HT1080 (cell line): ENCODE data around the gene UHRF2. TPM values are rescaled to one million over a fixed set of nuclear protein-coding genes. Genes with fewer than 3 reads are reported as not detected.
"Not testable (repeated sequence)": the region's sequence is repeated elsewhere in the genome, so short reads cannot be mapped to it uniquely, and the experiment has no call there.

Experiments used
- DNase-seq: peaks from one replicate; pipeline ENCODE4 v3.0.0-alpha.2; 2015; ENCODE audit warnings: low read depth
- polyA plus RNA-seq, 2 experiments: library from polyadenylated mRNA; depleted of rRNA; stranded (reverse); fragments of >200 nt; gene quantifications; 2 replicates each; pipeline ENCODE4 v1.2.3, GENCODE V29; 2015
- total RNA-seq: library from RNA; depleted of rRNA; stranded (reverse); fragments of >200 nt; shearing (Covaris generic); gene quantifications from 2 replicates; pipeline ENCODE4 v1.2.3, GENCODE V29; 2014; rRNA removed

UHRF2 gene
- total RNA-seq, result 47.8 and 58.5 TPM in 2 replicates
- 48.6 and 57.5 TPM in 2 replicates for polyA plus RNA-seq (2015; cell fraction: cytosol; rRNA removed)
- polyA plus RNA-seq (2015; cell fraction: nucleus; rRNA removed), result 222 and 223 TPM in 2 replicates

GRCh38 chr9:6412487-6413364, at the start of gene UHRF2:
TSS of gene UHRF2 (plus strand) at chr9:6413199. CDS start at chr9:6413491, 292 bp downstream.
- DNase-seq, result peak; percentile 95

- no peak for DNase-seq
Measured at GRCh38 chr9:6367128-6367890, 45.7 kb upstream of the UHRF2 start.

DNA sequence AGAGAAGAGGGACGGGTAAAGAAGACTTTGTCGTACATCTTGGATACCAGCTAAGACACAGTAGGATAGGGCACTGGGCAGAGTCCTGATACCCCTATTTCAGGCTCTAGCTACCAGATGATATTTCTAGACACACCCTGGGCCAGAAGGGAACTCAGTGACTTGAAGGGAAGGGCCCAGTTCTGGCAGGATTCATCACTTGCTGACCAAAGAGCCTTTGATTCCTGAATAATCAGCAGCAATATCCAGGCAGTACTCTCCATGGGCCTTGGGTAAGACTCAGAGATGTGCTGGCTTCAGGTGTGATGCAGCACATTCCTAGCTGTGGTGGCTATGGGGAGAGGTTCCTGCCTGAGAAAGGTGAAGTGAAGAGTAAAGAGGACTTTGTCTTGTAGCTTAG, 44.2 kb upstream of the UHRF2 start:
- no peak for DNase-seq

GRCh38 chr9:6381477-6382012, 31.5 kb upstream of the UHRF2 start:
- DNase-seq, result not testable (repeated sequence)

- no peak for DNase-seq
Measured at GRCh38 chr9:6382681-6383080, 30.3 kb upstream of the UHRF2 start.

DNA sequence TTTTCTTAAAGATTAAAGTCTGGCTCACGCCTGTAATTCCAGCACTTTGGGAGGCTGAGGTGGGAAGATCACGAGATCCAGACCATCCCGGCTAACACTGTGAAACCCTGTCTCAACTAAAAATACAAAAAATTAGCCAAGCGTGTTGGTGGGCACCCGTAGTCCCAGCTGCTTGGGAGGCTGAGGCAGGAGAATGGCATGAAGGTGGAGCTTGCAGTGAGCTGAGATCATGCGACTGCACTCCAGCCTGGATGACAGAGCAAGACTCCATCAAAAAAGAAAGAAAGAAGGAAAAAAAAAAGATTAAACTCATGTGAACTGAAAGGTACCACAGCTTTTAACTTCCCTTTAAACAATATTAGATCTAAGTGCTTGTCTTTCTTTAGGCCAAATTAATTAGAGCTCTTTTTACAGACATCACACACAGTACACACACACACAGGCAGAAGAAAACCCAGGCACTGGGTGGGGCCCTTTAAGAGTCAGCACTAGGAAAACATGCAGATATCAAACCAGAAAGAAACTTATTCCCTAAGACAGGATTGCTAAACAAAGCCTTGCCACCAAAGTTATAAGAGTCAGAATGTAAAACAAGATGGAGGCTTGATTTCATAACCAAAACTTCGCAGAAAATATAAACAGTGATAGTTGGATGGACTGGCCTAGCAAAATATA, 29.3 kb upstream of the UHRF2 start:
- DNase-seq, result no peak

DNA sequence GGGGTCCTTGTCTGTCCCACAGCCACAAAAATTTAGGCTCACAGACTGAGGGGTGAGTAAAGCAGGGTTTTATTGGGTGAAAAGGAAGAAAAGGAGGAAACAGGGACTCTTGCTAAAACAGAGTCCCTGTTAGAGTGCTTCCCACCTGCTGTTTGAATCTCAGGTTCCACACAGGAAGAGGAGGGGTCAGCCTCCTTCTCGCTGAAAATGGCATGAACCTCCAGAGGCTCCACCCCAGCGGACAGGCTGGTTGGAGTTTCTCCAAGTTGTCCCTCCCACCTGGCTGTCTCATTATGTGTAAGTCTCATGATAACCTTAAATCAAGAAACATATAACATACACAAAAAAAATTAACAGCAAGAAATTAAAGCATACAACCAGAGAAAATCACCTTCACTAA, 28.3 kb upstream of the UHRF2 start:
- peak; percentile 12 for DNase-seq

DNA sequence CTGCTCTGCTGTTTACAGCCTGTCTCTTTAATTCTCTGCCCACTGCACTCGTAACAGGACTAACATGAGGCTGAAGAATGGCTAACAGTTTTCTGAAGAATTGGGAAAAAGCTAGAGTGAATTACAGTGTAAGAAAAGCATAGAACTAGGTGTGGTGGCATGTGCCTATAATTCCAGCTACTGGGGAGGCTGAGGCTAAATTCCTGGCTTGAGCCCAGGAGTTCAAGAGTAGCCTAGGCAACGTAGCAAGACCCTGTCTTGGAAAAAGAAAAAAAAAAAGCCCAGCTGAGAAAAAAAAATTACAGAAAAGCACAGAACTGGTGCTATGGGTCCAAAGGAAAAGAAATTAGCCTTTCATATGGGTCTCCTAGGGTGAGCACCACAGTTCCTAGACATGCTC, 13.9 kb upstream of the UHRF2 start:
- no peak for DNase-seq

DNA sequence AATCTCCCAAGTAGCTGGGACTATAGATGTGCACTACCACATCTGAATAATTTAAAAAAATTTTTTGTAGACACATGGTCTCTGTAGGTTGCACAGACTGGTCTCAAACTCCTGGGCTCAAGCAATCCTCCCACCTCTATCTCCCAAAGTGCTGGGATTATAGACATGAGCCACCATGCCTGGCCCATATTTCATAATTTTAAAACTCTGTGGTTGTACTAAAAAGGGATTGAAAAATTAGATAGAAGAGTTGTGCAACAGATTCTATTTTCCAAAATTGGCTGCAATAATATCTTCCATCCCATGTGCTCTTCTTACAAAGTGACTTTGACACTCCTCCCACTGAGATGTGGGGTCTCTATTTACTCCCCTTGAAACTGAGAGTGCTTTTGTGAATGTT, 7.6 kb upstream of the UHRF2 start:
- DNase-seq, result no peak

DNA sequence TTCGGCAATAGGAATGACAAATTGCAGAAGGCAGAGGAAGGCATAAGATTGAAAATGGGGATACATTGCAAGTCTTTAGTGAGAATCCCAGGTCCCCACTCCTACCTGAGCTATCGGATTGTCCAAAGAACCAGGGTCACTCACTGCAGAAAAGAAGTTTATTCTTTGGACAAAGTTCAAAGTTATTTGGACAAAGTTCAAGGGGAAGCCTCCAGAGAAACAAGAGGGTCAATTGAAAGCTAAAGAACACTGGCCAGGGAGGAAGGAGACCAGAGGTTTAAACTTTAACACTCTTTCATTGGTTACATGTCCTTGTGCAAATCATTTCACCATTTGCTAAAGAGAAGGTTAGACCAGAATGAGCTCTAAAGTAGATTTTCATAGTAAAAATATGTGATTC, 5.2 kb upstream of the UHRF2 start:
- no peak for DNase-seq

- DNase-seq, result no peak
Measured at GRCh38 chr9:6408320-6408719, 4.7 kb upstream of the UHRF2 start.

- no peak for DNase-seq
Measured at GRCh38 chr9:6409811-6410210, 3.2 kb upstream of the UHRF2 start.

DNA sequence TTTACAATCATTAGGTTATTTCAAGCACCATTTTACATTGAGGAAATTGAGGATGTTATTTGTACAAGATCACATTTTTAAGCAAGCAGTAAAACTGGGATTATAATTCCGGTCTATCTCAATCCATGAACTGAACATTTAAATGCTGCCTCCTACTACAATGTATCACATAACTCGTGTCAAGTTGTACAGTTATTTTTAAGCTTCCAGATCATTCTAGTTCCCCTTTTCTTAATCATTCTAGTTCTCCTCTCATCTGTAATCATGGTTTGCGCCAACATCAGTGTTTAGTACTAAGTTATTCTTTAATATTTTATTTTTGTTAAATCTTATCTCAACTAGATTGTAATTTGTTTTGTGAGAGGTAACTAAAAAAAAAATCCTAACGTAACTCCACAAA, 2.4 kb upstream of the UHRF2 start:
- no peak for DNase-seq

- peak; percentile 12 for DNase-seq
Measured at GRCh38 chr9:6413365-6414246, 607 bp downstream of the UHRF2 start.

DNA sequence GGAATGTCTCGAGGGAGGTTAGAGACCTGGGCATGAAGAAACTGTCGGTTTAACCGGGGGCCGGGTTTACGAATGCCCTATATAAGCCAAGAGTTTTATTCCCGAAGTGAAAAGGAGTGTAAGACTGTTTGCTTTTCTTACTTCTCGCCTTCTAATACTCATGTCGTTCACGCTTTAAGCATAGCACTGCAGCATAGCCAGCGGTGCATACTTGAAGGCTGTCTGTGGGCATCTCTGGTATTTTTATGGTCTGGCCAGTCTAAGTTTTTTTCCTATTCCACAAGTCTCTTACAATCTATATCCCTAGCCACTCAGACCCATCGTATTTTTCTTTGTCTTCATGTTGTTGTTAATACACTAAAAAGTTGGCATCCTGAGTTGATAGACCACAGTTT, 1.2 kb downstream of the UHRF2 start:
- DNase-seq, result peak; percentile 18

GRCh38 chr9:6415266-6415665, 2.3 kb downstream of the UHRF2 start:
- DNase-seq, result peak; percentile 27

DNA sequence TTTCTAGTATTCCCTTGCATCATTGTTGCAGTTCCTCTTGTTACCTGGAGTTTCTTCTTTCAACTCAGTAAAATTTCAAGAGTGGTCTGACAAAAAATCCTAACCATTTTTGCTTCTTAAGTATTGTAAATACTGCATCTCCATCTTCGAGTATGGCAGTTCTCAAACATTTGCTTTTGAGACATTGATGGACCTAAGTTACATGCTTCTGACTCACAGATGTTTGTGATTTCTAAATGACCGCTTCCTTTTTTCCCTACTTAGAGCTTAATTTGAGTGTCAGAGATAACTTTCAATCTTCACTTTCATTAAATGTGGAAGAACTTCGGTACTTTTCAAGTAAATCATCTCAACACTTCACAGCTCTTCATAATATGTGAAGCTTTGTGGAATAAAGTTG, 4.2 kb downstream of the UHRF2 start:
- peak; percentile 20 for DNase-seq

DNA sequence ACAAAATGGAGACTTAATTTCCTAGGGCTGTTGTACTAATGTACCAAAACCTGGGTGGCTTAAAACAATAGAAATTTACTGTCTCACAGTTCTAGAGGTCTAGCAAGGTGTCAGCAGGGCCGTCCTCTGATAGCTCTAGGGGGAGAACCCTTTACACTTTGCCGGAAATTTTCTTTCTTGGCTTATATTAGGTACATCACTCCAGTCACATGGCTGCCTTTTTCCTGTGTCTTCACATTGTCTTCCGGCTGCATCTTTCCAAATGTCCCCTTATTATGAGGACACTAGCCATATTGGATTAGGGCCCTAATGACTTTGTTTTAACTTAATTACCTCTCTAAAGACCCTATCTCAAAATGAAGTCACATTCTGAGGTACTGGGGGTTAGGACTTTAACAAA, 5.8 kb downstream of the UHRF2 start:
- no peak for DNase-seq

DNA sequence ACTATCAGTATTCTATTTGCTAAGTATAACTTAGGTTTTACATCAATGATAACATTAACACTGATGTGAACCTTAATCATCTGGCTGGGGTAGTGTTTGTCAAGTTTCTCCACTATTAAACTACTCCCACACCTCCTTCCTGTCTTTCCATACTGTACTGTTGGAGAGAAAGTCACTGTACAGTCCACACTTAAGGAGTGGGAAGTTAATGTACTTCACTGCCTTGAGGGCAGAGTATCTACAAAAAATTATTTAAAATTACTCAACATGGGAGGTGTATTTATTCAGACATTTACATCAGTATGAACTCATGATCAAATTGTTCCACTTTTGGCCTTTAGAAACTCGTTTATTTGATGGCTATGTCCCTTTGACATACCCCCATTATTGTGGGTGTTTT, 11.9 kb downstream of the UHRF2 start:
- no peak for DNase-seq

- DNase-seq, result no peak
Measured at GRCh38 chr9:6426117-6426516, 13.1 kb downstream of the UHRF2 start.
